Keratinocyte (primary cell): ENCODE results near the gene TENM4. TPM values are rescaled to one million over a fixed set of nuclear protein-coding genes. Genes with fewer than 3 reads are reported as not detected.

Experiments
- DNase-seq: peaks from one replicate; pipeline ENCODE4 v3.0.0-alpha.2; 2011; ENCODE audit warnings: low read depth, missing footprints, low spot score
- FAIRE-seq: peaks from 2 replicates; lab custom pipeline; 2011; peaks lifted over from hg19 to GRCh38; lab: Jason Lieb, UNC
- H2AFZ ChIP-seq: 2 replicates; pipeline ENCODE4 v1.6.0; 2012; ENCODE audit warnings: low read length, control low read depth, inconsistent platforms; ENCODE audit not compliant: control insufficient read depth
- H3K27ac ChIP-seq: 2 replicates; pipeline ENCODE4 v1.5.1; 2011; ENCODE audit warnings: low read length; ENCODE audit not compliant: control insufficient read depth, insufficient read depth
- H3K27me3 ChIP-seq: 3 replicates; pipeline ENCODE4 v1.6.0; 2011; ENCODE audit warnings: low read length; ENCODE audit not compliant: control insufficient read depth, insufficient read depth; ENCODE audit errors: extremely low read depth
- H3K36me3 ChIP-seq, 2 experiments: 2 replicates in 1 of 2; 3 replicates in 1 of 2; pipeline ENCODE4 v1.5.1; 2011; ENCODE audit warnings: low read length in 2 of 2, mild to moderate bottlenecking in 1 of 2; ENCODE audit not compliant: control insufficient read depth in 2 of 2, insufficient read depth in 2 of 2; ENCODE audit errors: extremely low read depth in 1 of 2
- H3K4me1 ChIP-seq: 3 replicates; pipeline ENCODE4 v1.5.1; 2011; ENCODE audit warnings: low read length; ENCODE audit not compliant: control insufficient read depth, insufficient read depth; ENCODE audit errors: extremely low read depth
- H3K4me2 ChIP-seq: 3 replicates; pipeline ENCODE4 v1.6.0; 2011; ENCODE audit warnings: low read depth, low read length; ENCODE audit not compliant: control insufficient read depth, insufficient read depth; ENCODE audit errors: extremely low read depth
- H3K4me3 ChIP-seq, 3 experiments: fragments of 200-600 bp in 1 of 3; sonication (generic) in 1 of 3; 2 replicates in 2 of 3; 3 replicates in 1 of 3; pipeline ENCODE4 v1.5.1; 2011 to 2016; ENCODE audit warnings: low read length in 3 of 3, mild to moderate bottlenecking in 3 of 3, control low read depth in 2 of 3, inconsistent platforms in 1 of 3, low read depth in 1 of 3, mixed read lengths in 1 of 3, mixed run types in 1 of 3, moderate library complexity in 1 of 3; ENCODE audit not compliant: control insufficient read depth in 2 of 3, insufficient read depth in 2 of 3; ENCODE audit errors: extremely low read depth in 1 of 3
- H3K79me2 ChIP-seq: 2 replicates; pipeline ENCODE4 v1.6.0; 2012; ENCODE audit warnings: low read length; ENCODE audit not compliant: control insufficient read depth, insufficient read depth
- H3K9ac ChIP-seq: 3 replicates; pipeline ENCODE4 v1.6.0; 2011; ENCODE audit warnings: low read length; ENCODE audit not compliant: control insufficient read depth, insufficient read depth; ENCODE audit errors: extremely low read depth
- H3K9me1 ChIP-seq: 3 replicates; pipeline ENCODE4 v1.6.0; 2011; ENCODE audit warnings: low read length; ENCODE audit not compliant: control insufficient read depth, insufficient read depth; ENCODE audit errors: extremely low read depth
- H3K9me3 ChIP-seq: 2 replicates; pipeline ENCODE4 v1.5.1; 2012; ENCODE audit warnings: low read depth, low read length; ENCODE audit not compliant: control insufficient read depth
- H4K20me1 ChIP-seq: 3 replicates; pipeline ENCODE4 v1.6.0; 2011; ENCODE audit warnings: low read length; ENCODE audit not compliant: control insufficient read depth, insufficient read depth; ENCODE audit errors: extremely low read depth
- EZH2 ChIP-seq: IDR thresholded peaks from one replicate; pipeline ENCODE4 v1.6.1; 2012; ENCODE audit warnings: inconsistent platforms, mild to moderate bottlenecking, low read length, moderate library complexity
- dilution Hi-C: fragments of 300-500 bp; cut with MboI; formaldehyde crosslinking; loops from one replicate; pipeline ENCODE4 v1.7.0; 2020; ENCODE audit warnings: low sequenced_read_pairs; ENCODE audit not compliant: extremely low pct_ligation_motif_present
- polyA plus RNA-seq, 5 experiments: library from polyadenylated mRNA; depleted of rRNA in 3 of 5; stranded (reverse) in 3 of 5; stranded (forward) in 1 of 5; unstranded in 1 of 5; fragments of >200 nt; gene quantifications; 1 replicate in 1 of 5; 2 replicates in 3 of 5; 3 replicates in 1 of 5; pipeline versions ENCODE4 v1.2.1 to v1.2.3, GENCODE V29; 2011 to 2012; ENCODE audit warnings: missing spikeins in 2 of 5, low read depth in 1 of 5, low replicate concordance in 1 of 5
- TF ChIP-seq, protein P1 (sequence below), 3 experiments: IDR thresholded peaks in 1 of 3; conservative IDR thresholded peaks in 1 of 3; optimal IDR thresholded peaks in 1 of 3; 2 replicates in 2 of 3; 3 replicates in 1 of 3; pipeline versions ENCODE3 to v1.5.1; 2011; ENCODE audit warnings: low read length in 3 of 3, mild to moderate bottlenecking in 3 of 3, moderate library complexity in 2 of 3, control low read depth in 1 of 3, inconsistent platforms in 1 of 3; ENCODE audit not compliant: insufficient read depth in 2 of 3; ENCODE audit errors: extremely low read depth in 1 of 3

TENM4 gene
- polyA plus RNA-seq, 1 donor (not counting 4 experiments of a cell fraction or from before 2014, with no cell fraction given), result 3.5 TPM

DNA sequence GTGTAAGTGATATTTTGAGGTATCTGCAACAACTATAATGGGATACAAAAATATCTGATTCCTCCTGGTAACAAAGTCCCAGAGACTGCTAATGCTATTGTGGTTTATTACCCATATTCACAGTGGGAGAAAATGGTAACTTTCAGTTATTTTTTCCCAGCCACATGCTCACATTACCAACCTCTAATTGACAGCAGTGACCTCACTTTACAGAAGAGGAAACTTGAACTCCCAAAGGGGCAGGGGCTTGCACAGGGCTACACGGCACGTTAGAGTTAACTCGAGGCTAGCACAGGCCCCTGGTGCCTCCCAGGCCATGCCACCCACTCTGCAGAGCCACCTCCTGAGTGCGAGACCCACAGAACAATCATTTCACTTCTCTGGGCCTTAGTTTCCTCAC is 132.4 kb downstream of the TENM4 start:
- dilution Hi-C loops, result no loop called here
- TF ChIP-seq EZH2, result no peak
- H3K4me1 ChIP-seq, result no peaks in the 10 kb centered on the region
- DNase-seq, result no peak
- H3K79me2 ChIP-seq, result peaks cover 3% of the 10 kb centered on the region
- H3K9me1 ChIP-seq, result no peaks in the 10 kb centered on the region
- H3K9me3 ChIP-seq, result no peaks in the 10 kb centered on the region
- peaks cover 0 to 2% of the 10 kb centered on the region in 2 experiments for H3K36me3 ChIP-seq
- no peak overlapping the region for H3K9ac ChIP-seq
- H3K4me2 ChIP-seq, result no peak overlapping the region
- no peak overlapping the region for H3K4me3 ChIP-seq
- no peak overlapping the region for H2AFZ ChIP-seq
- no peak overlapping the region for H3K27ac ChIP-seq
- H3K27me3 ChIP-seq, result no peaks in the 10 kb centered on the region
- no peaks in the 10 kb centered on the region for H4K20me1 ChIP-seq
- no peak for FAIRE-seq

DNA sequence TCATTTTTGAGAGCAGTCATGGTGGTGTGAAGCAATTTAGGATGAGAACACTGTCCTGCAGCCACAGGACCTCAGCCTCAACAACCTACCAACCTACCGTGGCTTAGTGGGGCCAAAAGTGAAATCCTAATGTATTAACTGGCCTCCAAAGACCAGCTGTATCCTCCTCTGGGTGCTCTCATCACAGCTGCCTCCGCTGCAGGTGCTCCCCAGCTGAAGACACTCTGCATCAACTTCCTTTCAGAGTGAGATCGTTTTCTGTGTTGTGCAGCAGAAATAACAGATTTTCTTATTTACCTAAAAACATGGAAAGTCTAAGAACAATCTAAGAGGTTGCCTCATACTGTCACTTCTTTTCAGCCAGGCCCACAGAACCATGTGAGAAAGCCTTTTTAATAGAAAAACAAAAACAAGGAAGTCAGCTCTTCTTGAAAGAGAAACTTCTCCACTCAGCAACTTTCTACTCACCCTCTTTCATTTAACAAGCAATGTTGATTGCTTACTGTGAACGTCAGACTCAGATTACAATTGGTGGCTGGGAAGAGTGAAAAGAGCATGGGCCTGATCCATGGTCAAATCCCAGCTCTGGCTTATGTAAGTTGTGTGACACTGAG is 136.1 kb downstream of the TENM4 start:
- no peaks in the 10 kb centered on the region for H3K79me2 ChIP-seq
- DNase-seq (no peak), FAIRE-seq (no peak)
- H3K9me3 ChIP-seq, result no peaks in the 10 kb centered on the region
- H4K20me1 ChIP-seq, result no peaks in the 10 kb centered on the region
- no peaks in the 10 kb centered on the region for H3K9me1 ChIP-seq
- dilution Hi-C loops, result no loop called here
- H3K36me3 ChIP-seq, result peaks cover 0 to 2% of the 10 kb centered on the region in 2 experiments
- no peaks in the 10 kb centered on the region for H3K27me3 ChIP-seq
- TF ChIP-seq, protein P1, sequence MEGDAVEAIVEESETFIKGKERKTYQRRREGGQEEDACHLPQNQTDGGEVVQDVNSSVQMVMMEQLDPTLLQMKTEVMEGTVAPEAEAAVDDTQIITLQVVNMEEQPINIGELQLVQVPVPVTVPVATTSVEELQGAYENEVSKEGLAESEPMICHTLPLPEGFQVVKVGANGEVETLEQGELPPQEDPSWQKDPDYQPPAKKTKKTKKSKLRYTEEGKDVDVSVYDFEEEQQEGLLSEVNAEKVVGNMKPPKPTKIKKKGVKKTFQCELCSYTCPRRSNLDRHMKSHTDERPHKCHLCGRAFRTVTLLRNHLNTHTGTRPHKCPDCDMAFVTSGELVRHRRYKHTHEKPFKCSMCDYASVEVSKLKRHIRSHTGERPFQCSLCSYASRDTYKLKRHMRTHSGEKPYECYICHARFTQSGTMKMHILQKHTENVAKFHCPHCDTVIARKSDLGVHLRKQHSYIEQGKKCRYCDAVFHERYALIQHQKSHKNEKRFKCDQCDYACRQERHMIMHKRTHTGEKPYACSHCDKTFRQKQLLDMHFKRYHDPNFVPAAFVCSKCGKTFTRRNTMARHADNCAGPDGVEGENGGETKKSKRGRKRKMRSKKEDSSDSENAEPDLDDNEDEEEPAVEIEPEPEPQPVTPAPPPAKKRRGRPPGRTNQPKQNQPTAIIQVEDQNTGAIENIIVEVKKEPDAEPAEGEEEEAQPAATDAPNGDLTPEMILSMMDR (optimal IDR thresholded peaks at IDR 0.05 in 1 of 3, IDR thresholded peaks at IDR 0.05 in 1 of 3, conservative IDR thresholded peaks at IDR 0.05 in 1 of 3; ENCODE audit: extremely low read depth in 1 of 3, insufficient read depth in 2 of 3, low read length in 3 of 3), result no peak
- no peak for TF ChIP-seq EZH2
- H3K4me2 ChIP-seq, result no peak overlapping the region
- H2AFZ ChIP-seq, result no peak overlapping the region
- H3K27ac ChIP-seq, result no peak overlapping the region
- no peak overlapping the region for H3K9ac ChIP-seq
- H3K4me3 ChIP-seq, result no peak overlapping the region
- H3K4me1 ChIP-seq, result no peaks in the 10 kb centered on the region

DNA sequence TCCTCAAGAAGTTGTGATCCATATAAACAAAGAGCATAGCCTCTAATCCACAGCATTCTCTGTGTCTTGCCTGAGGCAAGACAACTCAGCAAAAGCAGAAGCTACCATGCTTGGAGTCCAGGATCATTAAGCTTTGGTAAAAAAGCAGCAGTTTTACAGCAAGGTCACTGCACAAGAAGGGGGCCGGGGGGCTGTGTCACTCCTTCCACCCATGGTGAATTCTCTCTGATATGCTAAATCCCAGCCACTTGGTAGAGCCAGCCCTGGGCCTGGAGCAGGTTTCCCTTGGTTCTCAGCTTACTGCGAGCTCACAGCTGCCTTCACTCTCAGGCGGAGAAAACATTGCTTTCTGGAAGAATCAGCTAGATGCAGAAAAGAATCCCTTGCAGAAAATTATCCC is 144.7 kb downstream of the TENM4 start:
- no peak overlapping the region for H3K9ac ChIP-seq
- H3K4me2 ChIP-seq, result no peak overlapping the region
- H3K4me3 ChIP-seq, result no peak overlapping the region
- no peaks in the 10 kb centered on the region for H4K20me1 ChIP-seq
- H3K36me3 ChIP-seq, result peaks cover 6 to 8% of the 10 kb centered on the region in 2 experiments
- no peak for FAIRE-seq
- no peaks in the 10 kb centered on the region for H3K4me1 ChIP-seq
- H3K79me2 ChIP-seq, result no peaks in the 10 kb centered on the region
- no peaks in the 10 kb centered on the region for H3K27me3 ChIP-seq
- no peaks in the 10 kb centered on the region for H3K9me3 ChIP-seq
- dilution Hi-C loops, result no loop called here
- no peak for DNase-seq
- no peak overlapping the region for H3K27ac ChIP-seq
- no peaks in the 10 kb centered on the region for H3K9me1 ChIP-seq
- TF ChIP-seq EZH2, result no peak
- TF ChIP-seq, protein P1 (optimal IDR thresholded peaks at IDR 0.05 in 1 of 3, IDR thresholded peaks at IDR 0.05 in 1 of 3, conservative IDR thresholded peaks at IDR 0.05 in 1 of 3; ENCODE audit: extremely low read depth in 1 of 3, insufficient read depth in 2 of 3, low read length in 3 of 3), result no peak
- H2AFZ ChIP-seq, result no peak overlapping the region
